HG03520 (cell line): ENCODE results near the gene ENTPD8.
A peak's percentile ranks its signal among the peaks of the same experiment; 100 is the strongest.

ENCODE experiments used
- ATAC-seq: cut with Tn5 transposase; IDR thresholded peaks from one replicate; pipeline ENCODE4 v1.9.1; 2021; ENCODE audit warnings: mild to moderate bottlenecking, moderate library complexity; ENCODE audit not compliant: unreplicated experiment

The ENTPD8 gene

DNA sequence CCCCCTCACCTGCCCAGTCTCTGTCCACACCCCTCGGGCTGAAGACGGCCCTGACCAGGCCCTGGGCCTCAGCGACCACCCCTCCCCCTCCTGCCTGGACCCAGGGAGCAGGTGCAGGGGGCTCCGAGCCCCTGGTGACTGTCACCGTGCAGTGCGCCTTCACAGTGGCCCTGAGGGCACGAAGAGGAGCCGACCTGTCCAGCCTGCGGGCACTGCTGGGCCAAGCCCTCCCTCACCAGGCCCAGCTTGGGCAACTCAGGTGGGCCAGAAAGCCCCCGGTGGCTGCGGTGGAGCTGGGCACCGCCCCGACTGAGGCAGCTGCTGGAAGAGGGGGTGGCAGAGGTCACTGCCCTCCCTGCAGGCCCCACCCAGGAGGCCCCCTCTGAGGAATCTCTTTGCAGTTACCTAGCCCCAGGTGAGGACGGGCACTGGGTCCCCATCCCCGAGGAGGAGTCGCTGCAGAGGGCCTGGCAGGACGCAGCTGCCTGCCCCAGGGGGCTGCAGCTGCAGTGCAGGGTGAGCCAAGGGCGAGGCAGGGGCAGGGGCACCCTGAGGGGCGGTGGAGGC, 7.7 kb downstream of the ENTPD8 start:
- no peak for ATAC-seq

DNA sequence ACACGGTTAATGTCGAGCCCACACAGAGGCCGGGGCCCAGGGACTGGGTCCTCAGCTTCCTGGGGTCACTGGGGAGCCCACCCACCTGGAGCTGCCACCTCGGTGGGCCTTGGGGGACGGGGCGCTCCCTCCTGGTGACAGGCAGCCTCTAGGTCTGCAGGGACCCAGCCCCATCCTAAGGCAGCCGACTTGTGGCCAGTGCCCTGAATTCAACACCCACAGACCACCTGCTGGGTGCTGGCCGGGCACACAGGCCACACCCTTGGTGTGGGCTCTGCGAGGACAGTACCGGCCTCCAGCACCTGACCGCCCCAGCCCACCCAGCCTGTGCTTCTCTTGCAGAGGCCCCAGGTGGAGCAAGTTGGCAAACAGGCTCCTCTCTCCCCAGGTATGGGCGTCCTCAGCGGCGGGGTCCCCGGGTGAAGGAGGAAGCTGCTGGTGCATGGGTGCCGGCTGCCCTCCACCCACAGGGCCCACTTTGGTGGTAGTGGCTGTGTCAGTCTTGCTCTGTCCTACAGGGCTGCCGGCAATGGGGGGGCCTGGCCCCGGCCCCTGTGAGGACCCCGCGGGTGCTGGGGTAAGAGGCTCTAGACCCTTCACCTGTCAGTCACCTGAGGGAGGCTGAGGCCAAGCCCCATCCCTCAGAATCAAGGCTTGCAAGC, 8.3 kb downstream of the ENTPD8 start:
- no peak for ATAC-seq

DNA sequence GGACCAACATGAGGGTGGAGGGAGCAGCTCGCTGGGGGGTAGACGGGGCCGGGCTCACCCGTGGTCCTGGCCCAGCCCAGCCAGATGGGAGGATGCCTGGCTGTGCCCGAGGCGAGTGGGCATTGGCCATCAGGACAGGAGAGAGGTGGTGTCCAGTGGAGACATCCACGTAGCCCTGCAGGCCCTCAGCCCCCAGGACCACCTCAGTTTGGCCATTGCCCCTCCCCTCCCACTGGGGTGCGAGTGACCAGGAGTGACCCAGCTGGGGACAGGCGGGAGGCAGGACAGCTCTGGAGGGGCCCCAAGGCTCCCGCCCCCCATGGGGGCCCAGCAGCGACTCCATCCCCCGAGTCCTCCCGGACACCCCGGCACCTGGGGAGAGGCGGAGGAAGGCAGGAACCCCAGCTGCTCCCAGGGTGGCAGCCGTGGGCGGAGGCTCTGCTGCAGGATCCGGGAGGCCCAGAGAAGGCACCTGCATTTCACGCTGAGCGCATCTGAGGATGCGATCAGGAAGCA, 9.7 kb downstream of the ENTPD8 start:
- ATAC-seq, result no peak

DNA sequence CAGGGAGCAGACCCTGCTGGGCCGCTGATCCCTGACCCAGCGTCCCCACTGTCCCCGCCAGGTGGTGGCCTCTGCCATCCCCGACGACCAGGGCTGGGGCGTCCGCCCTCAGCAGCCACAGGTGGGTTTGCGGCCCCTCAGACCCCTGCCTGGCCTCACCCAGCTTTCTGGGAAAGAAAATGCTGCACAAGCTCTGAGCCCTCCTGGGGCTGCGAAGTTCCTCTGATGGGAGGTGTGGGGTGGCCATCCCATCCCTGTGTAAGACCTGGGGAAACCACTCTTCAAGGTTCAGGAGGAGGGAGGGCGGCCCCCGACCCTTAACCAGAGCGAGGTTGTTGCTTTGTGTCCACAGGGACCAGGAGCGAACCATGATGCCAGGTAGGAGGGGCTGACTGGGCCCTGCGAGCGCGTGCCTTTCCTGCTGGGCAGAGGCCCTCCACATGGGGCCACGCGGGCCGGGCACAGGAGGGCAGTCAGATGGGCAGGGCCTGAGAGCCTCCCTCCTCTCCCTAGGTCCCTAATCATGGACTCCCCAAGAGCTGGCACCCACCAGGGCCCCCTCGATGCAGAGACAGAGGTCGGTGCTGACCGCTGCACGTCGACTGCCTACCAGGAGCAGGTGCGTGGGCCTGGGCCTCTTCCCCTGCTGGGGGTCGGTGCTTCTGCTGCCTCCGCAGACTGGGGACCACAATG, 10.3 kb downstream of the ENTPD8 start:
- no peak for ATAC-seq

DNA sequence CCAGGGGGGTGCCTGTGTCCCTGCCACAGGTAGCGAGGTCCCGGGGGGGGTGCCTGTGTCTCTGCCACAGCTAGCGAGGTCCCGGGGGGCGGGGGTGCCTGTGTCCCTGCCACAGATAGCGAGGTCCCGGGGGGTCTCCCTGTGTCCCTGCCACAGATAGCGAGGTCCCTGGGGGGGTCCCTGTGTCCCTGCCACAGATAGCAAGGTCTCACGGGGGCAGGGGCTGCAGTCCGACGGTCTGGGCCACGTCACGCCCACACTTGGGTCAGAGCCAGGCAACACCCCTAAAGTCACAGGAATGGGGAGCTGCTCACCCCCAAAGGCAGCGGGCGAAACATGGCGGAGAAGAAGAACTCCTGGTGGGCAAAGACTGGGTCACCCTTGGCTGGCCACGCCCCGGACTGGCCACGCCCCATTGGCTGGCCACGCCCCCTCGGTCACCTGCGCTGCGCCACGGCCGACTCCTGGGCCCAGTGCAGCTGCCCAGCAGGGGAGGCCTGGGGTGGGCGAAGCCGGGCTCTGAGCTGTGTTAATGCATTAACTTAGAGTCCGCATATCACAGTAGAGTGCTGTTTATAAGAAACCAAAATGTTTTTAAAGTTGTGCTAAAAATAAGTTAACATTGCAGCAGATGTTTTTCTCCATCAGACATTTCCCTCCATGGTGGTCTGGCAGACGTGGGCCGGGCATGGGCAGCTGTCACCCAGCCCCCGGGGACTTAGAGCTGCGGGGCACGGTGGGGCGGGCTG, 11.0 kb downstream of the ENTPD8 start:
- no peak for ATAC-seq

DNA sequence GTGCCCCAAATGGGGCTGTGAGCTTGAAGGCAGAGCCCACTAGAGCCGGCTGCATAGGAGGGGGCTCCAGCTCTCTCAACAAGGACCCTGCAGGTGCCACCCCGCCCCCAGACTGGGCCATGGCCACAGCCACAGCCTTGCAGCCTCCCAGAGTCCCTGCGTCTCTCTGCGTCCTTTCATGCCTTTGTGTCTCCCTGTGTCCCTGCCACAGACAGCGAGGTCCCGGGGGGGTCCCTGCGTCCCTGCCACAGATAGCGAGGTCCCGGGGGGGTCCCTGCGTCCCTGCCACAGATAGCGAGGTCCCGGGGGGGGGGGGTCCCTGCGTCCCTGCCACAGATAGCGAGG, 11.6 kb downstream of the ENTPD8 start:
- no peak for ATAC-seq

DNA sequence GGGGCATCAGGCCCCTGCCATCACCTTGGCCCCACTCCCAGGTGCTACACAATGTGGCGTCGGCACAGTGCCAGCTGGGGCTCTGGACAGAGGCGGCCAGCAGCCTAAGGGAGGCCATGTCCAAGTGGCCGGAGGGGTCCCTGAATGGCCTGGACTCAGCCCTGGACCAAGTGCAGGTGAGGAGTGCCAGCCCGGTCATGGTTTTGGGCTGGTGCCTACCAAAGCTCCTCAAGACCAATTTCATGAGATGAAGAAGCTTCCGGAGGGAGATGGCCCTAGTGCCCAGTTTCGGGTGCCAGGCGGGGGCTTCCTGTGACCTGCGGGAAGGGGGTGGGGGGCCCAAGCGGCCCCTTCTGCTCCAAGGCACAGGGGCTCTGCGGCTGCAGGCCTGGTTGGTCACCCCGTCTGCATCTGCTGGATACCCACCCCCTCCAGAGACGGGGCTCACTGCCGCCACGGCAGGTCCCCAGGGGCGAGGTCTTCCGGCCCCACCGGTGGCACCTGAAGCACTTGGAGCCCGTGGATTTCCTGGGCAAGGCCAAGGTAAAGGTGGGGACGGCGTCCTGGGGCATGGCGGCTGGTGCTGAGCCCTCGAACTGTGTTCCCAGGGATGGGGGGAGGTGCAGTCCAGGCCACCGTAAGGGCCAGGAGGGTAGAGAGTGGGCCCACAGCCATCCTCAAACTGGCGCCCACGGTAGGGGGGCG, 12.2 kb downstream of the ENTPD8 start:
- ATAC-seq, result no peak

DNA sequence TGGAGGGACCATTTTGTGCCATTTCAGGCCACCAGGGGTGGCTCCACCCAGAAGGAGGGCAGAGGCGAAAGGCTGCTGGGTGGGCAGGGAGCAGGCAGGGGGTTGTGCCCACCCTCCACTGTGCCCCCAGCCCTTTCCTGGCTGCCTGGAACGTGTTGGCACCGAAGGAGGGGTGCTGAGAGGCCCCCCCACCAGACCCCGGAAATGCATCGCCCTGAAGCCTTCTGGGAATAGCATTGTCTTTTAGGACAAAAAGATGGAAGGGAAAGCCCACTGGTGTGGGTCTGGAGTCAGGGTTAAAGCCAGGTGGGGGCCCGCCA, 12.9 kb downstream of the ENTPD8 start:
- ATAC-seq, result no peak

DNA sequence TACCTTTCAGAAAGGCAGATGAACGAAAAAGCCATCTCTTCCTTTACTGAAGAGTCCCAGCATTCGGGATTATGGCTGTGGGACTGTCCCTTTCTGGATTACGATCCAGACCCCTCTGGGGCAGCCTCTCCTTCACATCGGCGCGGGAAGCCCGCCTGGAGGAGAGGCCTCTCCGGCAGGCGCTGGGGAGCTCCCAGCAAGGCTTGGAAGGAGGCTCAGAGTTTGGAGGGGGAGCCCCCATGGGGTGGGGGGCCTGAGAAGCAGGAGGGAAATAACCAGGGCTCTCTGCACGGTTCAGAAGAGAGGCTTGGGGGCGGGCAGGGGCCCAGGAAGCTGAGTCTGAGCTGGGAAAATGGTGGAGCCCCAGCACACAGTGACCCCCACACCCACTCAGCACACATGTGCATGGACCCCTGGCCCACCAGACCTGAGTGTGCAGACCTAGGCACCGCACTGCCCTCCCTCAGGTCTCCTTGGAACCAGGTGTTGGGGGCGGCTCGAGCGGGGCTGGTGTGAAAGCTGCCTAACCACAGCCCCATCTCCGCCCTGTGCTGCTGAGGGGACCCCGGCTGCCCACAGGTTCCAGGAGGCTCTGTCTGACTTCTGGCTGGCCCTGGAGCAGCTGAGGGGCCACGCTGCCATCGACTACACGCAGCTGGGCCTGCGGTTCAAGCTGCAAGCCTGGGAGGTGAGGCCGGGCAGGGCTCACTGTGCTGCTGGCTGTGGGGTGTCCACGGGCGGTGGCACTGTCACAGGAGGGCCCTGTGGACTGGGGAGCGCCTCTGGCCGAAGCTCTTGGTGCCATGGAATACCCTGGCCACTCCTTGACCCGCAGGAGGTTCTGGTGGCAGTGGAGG, 13.5 kb downstream of the ENTPD8 start:
- no peak for ATAC-seq

DNA sequence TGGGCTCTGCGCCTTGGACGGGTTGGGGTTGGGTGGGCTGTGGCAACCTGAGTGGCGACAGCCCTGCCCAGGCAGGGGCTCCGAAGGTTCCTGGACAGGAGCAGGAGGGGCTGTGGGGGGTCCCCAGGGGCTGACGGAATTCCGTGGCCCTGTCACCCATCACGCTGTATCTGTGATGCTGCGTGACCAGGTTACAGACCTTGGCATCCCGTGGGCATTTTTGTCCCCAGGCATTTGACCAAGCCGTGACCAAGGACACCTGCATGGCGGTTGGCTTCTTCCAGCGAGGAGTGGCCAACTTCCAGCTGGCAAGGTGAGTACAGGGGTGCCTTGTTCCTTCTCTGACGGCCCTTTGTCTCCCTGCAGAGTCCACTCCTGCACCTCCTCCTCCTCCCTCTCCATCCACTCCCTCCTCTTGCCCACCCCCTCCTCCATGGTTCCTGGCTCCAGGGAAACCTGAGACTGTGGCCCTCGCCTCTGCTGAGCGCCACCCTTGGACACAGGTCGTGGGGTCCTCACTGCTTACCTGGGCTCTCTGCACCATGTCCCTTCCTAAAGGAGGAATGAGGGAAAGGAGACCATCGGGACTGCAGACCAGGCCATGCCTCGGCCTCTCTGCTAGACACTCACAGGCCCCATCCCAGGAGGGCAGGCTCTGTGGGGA, 15.0 kb downstream of the ENTPD8 start:
- no peak for ATAC-seq

DNA sequence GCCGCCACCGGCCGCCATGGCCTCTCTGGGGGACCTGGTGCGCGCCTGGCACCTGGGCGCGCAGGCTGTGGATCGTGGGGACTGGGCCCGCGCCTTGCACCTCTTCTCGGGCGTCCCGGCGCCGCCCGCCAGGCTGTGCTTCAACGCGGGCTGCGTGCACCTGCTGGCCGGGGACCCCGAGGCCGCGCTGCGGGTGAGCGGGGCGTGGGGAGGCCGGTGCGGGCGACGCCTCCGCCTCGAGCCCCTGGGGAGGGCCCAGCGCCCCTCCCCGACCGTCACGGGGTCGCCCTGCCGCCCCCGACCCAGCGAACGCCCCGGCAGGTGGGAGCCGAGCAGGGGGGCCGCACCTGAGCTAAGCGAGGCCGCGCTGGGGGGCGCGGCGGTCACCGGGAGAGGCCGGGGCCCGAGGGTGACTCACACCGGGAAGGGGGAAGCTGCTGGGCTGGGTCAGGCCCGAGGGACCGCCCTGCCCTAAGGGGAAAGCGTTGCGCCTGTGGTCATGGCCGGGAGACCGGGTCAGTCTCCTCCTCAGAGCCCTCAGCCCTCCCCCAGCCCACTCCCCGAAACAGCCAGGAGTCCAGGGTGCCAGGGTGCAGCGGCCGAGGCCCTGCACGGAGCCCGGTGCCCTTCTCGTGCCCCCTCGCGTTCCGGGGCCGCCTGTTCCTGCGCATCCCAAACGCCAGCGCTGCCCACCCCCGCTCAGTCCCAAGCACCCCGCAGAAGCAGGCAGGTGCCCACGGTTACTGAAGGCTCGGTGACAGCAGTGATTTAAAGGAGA, 17.5 kb downstream of the ENTPD8 start:
- peak; percentile 12 for ATAC-seq

DNA sequence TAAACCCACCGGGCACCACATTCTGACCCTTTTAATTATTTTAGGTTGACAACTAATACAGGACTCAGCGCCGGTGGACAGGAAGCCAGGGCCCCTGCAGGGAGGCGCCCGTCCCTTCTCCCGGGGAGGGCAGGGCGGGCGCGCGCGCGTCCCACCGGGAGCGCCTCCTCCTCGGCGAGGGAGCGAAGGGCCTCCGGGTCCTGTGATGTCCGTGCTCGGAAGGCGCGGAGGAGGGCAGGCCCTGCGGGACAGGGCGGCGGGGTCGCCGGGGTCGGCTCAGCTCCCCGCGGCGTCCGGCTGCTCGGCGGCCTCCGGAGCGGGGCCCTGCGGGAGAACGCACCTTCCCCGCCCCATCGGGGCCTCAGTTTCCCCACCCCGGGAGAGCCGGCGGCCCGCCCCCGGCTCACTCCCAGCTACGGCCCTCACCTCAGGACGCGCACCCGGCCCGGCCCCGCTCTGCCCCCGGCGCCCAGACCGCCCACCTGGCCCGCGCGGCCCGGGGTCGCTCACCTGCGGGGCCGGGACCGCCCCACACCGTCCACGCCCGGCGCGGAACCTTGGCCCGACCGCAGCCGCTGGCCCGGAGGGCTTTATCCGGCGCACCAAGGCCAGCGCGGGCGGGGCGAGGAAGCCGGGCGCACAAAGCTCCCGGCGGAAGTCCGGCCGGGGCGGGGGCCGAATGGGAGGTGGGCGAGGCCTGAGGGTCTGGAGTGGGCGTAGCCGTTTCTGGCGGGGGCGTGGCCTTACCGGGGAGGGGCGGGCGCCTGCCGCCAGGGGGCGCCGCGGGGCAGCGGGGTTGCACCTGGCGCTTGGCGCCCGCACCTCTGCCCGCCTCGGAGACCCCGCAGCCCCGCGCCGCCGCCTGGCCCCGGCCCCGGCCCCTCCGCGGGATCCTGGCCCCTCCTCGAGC, 18.3 kb downstream of the ENTPD8 start, which contains the start of the genes EXD3 and NOXA1:
Gene EXD3, minus strand, starts transcription at position 559 of the 910 bp plus-strand sequence. CDS start 27,805 bp downstream, outside the sequence.
Gene NOXA1, plus strand, starts transcription at position 790 of the 910 bp plus-strand sequence. CDS start 137 bp downstream, outside the sequence.
- peak; percentile 69 for ATAC-seq

DNA sequence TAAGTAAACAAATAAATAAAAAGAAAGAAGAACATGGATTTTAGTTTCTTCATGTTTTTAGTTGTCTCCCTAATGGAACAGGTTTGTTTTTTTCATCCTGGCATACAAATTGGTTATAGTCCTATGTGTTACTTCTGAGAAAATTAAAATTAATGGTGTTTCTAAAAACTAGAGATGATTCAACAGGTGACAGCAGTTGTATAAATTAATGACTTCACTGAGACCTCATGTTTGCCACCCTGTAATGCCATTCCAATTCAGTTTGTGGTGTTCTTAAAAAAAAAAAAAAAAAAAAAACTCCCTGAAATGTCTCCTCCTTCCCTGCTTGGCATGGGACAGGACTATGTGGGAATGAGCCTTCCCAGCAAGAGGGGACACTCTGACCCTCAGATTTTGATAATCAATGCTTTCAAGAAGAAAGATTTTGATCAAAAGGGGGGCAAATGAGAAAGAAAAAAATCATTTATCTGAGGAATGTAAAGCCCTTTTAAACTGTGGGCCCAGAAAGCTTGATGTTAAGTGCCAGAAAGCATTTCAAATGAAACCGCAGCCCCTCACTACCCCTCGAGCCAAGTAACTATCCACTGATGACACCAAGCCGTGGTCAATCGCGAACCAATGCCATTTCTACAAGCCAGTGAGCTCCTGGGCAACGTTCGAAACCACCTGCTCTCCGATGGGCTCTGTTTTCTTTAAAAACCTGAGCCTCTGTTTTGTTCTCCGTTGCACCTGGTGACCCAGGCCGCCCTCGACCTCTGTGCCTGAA, 19.1 kb downstream of the ENTPD8 start:
- ATAC-seq, result no peak

DNA sequence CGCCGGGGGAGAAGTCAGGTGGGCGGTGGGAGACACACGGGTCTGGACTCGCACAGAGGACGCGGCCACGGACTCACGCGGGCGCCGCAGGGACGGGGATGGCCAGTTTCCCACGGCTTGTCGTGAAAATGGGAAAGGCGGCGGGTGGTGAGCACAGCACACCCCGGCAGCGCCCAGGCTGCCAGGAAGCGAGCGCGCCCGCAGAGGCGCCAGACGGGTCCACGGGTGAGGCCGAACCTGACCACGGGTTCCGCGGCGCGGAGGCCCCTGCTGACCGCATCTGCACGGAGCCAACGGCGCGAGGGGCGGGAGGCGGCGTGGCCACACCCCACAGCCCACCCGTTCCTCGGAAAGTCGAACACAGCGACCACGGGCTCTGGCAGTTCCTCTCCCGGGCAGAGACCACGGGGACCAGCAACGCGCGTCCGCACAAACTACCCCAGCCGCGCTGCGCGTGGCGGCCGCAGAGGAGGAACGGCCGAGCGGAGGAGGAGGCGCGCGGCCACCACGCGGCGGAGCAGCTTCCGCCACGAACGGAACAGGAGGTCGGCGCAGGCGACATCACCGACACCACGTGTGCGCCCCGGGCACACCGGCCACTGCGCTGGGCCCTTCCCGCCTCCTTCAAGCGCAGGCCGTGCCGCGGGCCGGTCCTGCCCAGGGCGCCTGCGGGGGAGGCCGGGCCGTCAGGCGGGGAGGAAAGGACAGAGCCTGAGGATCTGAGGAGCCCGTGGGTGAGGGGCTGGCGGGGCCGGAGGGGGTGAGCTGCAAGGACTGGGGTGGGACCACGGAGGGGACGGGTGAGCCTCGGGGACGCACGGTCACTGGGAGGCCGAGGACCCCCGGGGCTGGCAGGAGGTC, 23.8 kb downstream of the ENTPD8 start:
- ATAC-seq, result no peak

DNA sequence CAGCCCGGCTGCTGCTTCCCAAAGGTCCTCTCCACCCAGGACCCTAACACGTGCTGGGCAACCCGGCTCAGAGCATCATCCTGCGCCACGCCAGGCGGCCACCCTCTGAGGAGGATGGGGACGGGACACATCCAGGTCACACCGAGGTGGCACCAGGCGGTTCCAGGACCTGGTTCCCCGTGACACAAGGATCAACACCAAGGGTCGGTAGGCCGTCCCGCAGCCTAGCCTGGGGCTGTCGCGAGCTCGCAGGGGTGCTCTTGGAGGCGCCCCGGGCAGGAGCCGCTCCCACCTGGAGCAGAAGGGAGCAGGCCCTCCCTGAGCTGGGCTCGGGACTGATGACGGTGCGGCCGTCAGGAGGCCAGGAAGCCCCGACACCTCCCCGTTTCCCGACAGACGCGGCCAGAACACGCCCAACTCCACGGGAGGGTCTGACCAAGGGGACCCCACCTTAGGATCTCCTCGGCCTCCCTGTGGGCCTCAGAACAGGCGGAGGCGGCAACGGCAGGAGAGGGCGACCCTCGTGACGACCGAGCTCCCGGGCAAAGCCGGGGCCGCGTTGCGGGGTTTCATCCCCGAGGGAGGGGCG, 24.5 kb downstream of the ENTPD8 start:
- no peak for ATAC-seq
